RPMI7951 (cell line): ENCODE data around the gene PLS1. TPM values are rescaled to one million over a fixed set of nuclear protein-coding genes. Genes with fewer than 3 reads are reported as not detected.

Source experiments
- total RNA-seq: library from RNA; depleted of rRNA; stranded (reverse); fragments of >200 nt; shearing (Covaris generic); gene quantifications from 2 replicates; pipeline ENCODE4 v1.2.3, GENCODE V29; 2014; rRNA removed

Gene PLS1
- total RNA-seq, 1 experiment from 2014 or later = 3.7 TPM

Other genes starting within 250 kb of the PLS1 start
- 23.9 and 24.3 TPM in 2 replicates for gene XRN1, start 148.4 kb upstream of the PLS1 start, total RNA-seq
- 23.7 and 27.5 TPM in 2 replicates for gene ATR, start 17.7 kb upstream of the PLS1 start, total RNA-seq
- 19.8 and 29.5 TPM in 2 replicates for gene TRPC1, start 127.6 kb downstream of the PLS1 start, total RNA-seq